ENCODE measurements around the gene KIDINS220. TPM values are rescaled to one million over a fixed set of nuclear protein-coding genes. Genes with fewer than 3 reads are reported as not detected.

KIDINS220 gene
- 21.2 and 26.8 TPM in 2 replicates for total RNA-seq (2014; rRNA removed; shearing (Covaris generic); ENCODE audit: low replicate concordance)

DNA sequence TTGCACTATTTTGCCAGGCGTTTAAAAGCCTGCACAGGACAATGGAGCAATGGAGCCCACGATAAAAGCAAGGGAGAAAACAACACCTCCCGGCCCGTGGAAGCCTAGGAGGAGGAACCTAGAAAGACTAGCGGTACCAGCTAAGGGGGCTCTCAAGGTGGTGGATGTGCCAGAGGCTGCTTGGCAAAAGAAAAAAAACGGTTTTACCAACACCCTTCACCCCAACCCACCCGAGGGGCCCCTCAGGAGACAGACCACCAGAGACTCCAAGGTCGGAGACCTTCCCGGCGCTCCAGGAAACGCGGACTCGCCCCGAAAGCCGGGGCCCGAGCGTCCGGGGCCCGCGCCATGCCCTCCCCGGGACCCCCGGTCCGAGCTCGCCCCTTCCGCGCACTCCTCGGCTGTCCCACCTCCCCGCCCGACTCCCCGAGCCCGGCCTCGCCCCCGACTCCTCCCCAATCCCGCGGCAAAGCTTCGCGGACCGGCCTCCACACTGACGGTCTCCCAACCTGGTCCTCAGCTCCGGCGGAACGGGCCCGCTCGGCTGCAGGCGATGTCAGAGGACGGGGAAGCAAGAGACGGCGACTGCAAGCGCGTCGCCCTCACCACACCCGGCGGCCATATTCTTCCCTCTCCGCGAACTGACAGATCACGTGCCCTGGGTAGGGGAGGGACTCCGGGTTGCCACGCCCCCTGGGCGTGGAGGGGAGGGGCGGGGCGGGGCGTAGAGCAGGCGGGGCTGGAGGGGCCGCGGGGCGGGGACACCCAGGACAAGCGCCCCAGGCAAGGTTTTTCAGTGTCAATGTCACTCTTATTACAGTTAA is at the start of gene KIDINS220:
Gene KIDINS220, minus strand, starts transcription at position 643 of the 824 bp plus-strand sequence. CDS start 10,520 bp downstream, outside the sequence.
- Histone ChIP-seq H3K9me2 (replicated peaks; ENCODE audit: insufficient read depth, low read length) (no peaks in the 10 kb centered on the region), H3K27ac (ENCODE audit: low read length) (no peak within 1 kb of the TSS), H3K79me2 (ENCODE audit: low read length) (peaks cover 29% of the 10 kb centered on the region), H4K20me1 (ENCODE audit: insufficient read depth, low read depth, low read length) (peaks cover 16% of the 10 kb centered on the region; the same call in 1 of the 2 replicates), H3K9me3 (ENCODE audit: low read length) (no peaks in the 10 kb centered on the region), H3K4me1 (ENCODE audit: low read length) (peaks cover 9% of the 10 kb centered on the region), H3K4me3 (ENCODE audit: low read length) (peak within 1 kb of the TSS; percentile 87), H3K27me3 (ENCODE audit: low read length) (no peaks in the 10 kb centered on the region; the same call in 1 of the 2 replicates), H3K36me3 (ENCODE audit: insufficient read depth, low read length) (no peaks in the 10 kb centered on the region), H3K4me2 (ENCODE audit: low read depth, low read length, poor library complexity, severe bottlenecking) (peak within 1 kb of the TSS; percentile 88), H2AFZ (ENCODE audit: low read length) (peak within 1 kb of the TSS; percentile 89), H3K9ac (ENCODE audit: low read length) (peak within 1 kb of the TSS; percentile 87)
- DNase-seq = peak; percentile 92

GRCh38 chr2:8886876-8887275 is 49.5 kb upstream of the KIDINS220 start:
- Histone ChIP-seq H2AFZ (ENCODE audit: low read length) (no peak overlapping the region), H3K9ac (ENCODE audit: low read length) (no peak overlapping the region), H3K4me2 (ENCODE audit: low read depth, low read length, poor library complexity, severe bottlenecking) (no peak overlapping the region), H4K20me1 (ENCODE audit: insufficient read depth, low read depth, low read length) (no peaks in the 10 kb centered on the region), H3K36me3 (ENCODE audit: insufficient read depth, low read length) (no peaks in the 10 kb centered on the region), H3K9me3 (ENCODE audit: low read length) (no peaks in the 10 kb centered on the region), H3K9me2 (replicated peaks; ENCODE audit: insufficient read depth, low read length) (no peaks in the 10 kb centered on the region), H3K4me1 (ENCODE audit: low read length) (peaks cover 7% of the 10 kb centered on the region), H3K4me3 (ENCODE audit: low read length) (no peak overlapping the region), H3K27ac (ENCODE audit: low read length) (no peak overlapping the region), H3K27me3 (ENCODE audit: low read length) (no peaks in the 10 kb centered on the region), H3K79me2 (ENCODE audit: low read length) (no peaks in the 10 kb centered on the region)
- DNase-seq = no peak

DNA sequence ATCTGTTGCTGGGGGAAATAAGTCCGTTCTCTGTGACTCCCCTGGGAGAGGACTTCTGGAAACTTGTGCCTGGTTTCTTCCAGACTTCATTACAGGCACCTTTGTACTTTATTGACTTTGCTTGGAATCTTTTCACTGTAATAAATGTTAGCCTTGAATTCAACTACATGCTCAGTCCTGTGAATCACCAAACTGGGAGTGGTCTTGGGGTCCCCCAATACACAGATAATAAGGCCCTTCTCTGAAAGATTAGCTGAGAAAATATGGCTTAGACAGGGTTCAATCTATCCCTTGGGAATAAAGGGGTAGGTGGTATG is 48.7 kb upstream of the KIDINS220 start:
- Histone ChIP-seq H3K4me3 (ENCODE audit: low read length) (no peak overlapping the region), H3K79me2 (ENCODE audit: low read length) (no peaks in the 10 kb centered on the region), H3K9ac (ENCODE audit: low read length) (no peak overlapping the region), H3K9me2 (replicated peaks; ENCODE audit: insufficient read depth, low read length) (no peaks in the 10 kb centered on the region), H4K20me1 (ENCODE audit: insufficient read depth, low read depth, low read length) (no peaks in the 10 kb centered on the region), H3K9me3 (ENCODE audit: low read length) (no peaks in the 10 kb centered on the region), H3K27me3 (ENCODE audit: low read length) (no peaks in the 10 kb centered on the region), H3K27ac (ENCODE audit: low read length) (no peak overlapping the region), H3K4me2 (ENCODE audit: low read depth, low read length, poor library complexity, severe bottlenecking) (no peak overlapping the region), H3K36me3 (ENCODE audit: insufficient read depth, low read length) (no peaks in the 10 kb centered on the region), H3K4me1 (ENCODE audit: low read length) (peaks cover 7% of the 10 kb centered on the region), H2AFZ (ENCODE audit: low read length) (no peak overlapping the region)
- no peak for DNase-seq

GRCh38 chr2:8885449-8886201 is 48.2 kb upstream of the KIDINS220 start:
- Histone ChIP-seq H3K79me2 (ENCODE audit: low read length) (no peaks in the 10 kb centered on the region), H3K36me3 (ENCODE audit: insufficient read depth, low read length) (no peaks in the 10 kb centered on the region), H3K9me2 (replicated peaks; ENCODE audit: insufficient read depth, low read length) (no peaks in the 10 kb centered on the region), H3K4me2 (ENCODE audit: low read depth, low read length, poor library complexity, severe bottlenecking) (no peak overlapping the region), H3K9ac (ENCODE audit: low read length) (no peak overlapping the region), H2AFZ (ENCODE audit: low read length) (no peak overlapping the region), H4K20me1 (ENCODE audit: insufficient read depth, low read depth, low read length) (no peaks in the 10 kb centered on the region), H3K4me1 (ENCODE audit: low read length) (peaks cover 7% of the 10 kb centered on the region), H3K9me3 (ENCODE audit: low read length) (no peaks in the 10 kb centered on the region), H3K27ac (ENCODE audit: low read length) (no peak overlapping the region), H3K4me3 (ENCODE audit: low read length) (no peak overlapping the region), H3K27me3 (ENCODE audit: low read length) (no peaks in the 10 kb centered on the region)
- no peak for DNase-seq

GRCh38 chr2:8884812-8885211 is 47.4 kb upstream of the KIDINS220 start:
- DNase-seq = no peak
- Histone ChIP-seq H3K27me3 (ENCODE audit: low read length) (no peaks in the 10 kb centered on the region), H3K4me2 (ENCODE audit: low read depth, low read length, poor library complexity, severe bottlenecking) (no peak overlapping the region), H3K9me3 (ENCODE audit: low read length) (no peaks in the 10 kb centered on the region), H3K4me3 (ENCODE audit: low read length) (no peak overlapping the region), H3K79me2 (ENCODE audit: low read length) (no peaks in the 10 kb centered on the region), H2AFZ (ENCODE audit: low read length) (no peak overlapping the region), H4K20me1 (ENCODE audit: insufficient read depth, low read depth, low read length) (no peaks in the 10 kb centered on the region), H3K9ac (ENCODE audit: low read length) (no peak overlapping the region), H3K4me1 (ENCODE audit: low read length) (peaks cover 7% of the 10 kb centered on the region), H3K9me2 (replicated peaks; ENCODE audit: insufficient read depth, low read length) (no peaks in the 10 kb centered on the region), H3K27ac (ENCODE audit: low read length) (no peak overlapping the region), H3K36me3 (ENCODE audit: insufficient read depth, low read length) (no peaks in the 10 kb centered on the region)

GRCh38 chr2:8882094-8882493 is 44.7 kb upstream of the KIDINS220 start:
- Histone ChIP-seq H3K9me3 (ENCODE audit: low read length) (no peaks in the 10 kb centered on the region), H4K20me1 (ENCODE audit: insufficient read depth, low read depth, low read length) (no peaks in the 10 kb centered on the region), H3K4me2 (ENCODE audit: low read depth, low read length, poor library complexity, severe bottlenecking) (no peak overlapping the region), H3K36me3 (ENCODE audit: insufficient read depth, low read length) (no peaks in the 10 kb centered on the region), H3K4me3 (ENCODE audit: low read length) (no peak overlapping the region), H2AFZ (ENCODE audit: low read length) (no peak overlapping the region), H3K9me2 (replicated peaks; ENCODE audit: insufficient read depth, low read length) (no peaks in the 10 kb centered on the region), H3K4me1 (ENCODE audit: low read length) (no peaks in the 10 kb centered on the region), H3K79me2 (ENCODE audit: low read length) (no peaks in the 10 kb centered on the region), H3K27ac (ENCODE audit: low read length) (no peak overlapping the region), H3K27me3 (ENCODE audit: low read length) (no peaks in the 10 kb centered on the region), H3K9ac (ENCODE audit: low read length) (no peak overlapping the region)
- peak; percentile 78 for DNase-seq

- H3K79me2 ChIP-seq (ENCODE audit: low read length) = no peaks in the 10 kb centered on the region
- no peaks in the 10 kb centered on the region for H3K9me3 ChIP-seq (ENCODE audit: low read length)
- no peak overlapping the region for H2AFZ ChIP-seq (ENCODE audit: low read length)
- no peak overlapping the region for H3K9ac ChIP-seq (ENCODE audit: low read length)
- H3K4me2 ChIP-seq (ENCODE audit: low read depth, low read length, poor library complexity, severe bottlenecking) = no peak overlapping the region
- H3K36me3 ChIP-seq (ENCODE audit: insufficient read depth, low read length) = no peaks in the 10 kb centered on the region
- no peak overlapping the region for H3K4me3 ChIP-seq (ENCODE audit: low read length)
- no peak overlapping the region for H3K27ac ChIP-seq (ENCODE audit: low read length)
- no peaks in the 10 kb centered on the region for H3K27me3 ChIP-seq (ENCODE audit: low read length)
- no peaks in the 10 kb centered on the region for H4K20me1 ChIP-seq (ENCODE audit: insufficient read depth, low read depth, low read length)
- no peak for DNase-seq
- H3K9me2 ChIP-seq (replicated peaks; ENCODE audit: insufficient read depth, low read length) = no peaks in the 10 kb centered on the region
- H3K4me1 ChIP-seq (ENCODE audit: low read length) = peaks cover 6% of the 10 kb centered on the region
Observed at GRCh38 chr2:8877894-8878293, 40.5 kb upstream of the KIDINS220 start.

GRCh38 chr2:8877332-8877731 is 39.9 kb upstream of the KIDINS220 start:
- Histone ChIP-seq H4K20me1 (ENCODE audit: insufficient read depth, low read depth, low read length) (no peaks in the 10 kb centered on the region), H3K27ac (ENCODE audit: low read length) (no peak overlapping the region), H3K4me2 (ENCODE audit: low read depth, low read length, poor library complexity, severe bottlenecking) (no peak overlapping the region), H2AFZ (ENCODE audit: low read length) (no peak overlapping the region), H3K9me3 (ENCODE audit: low read length) (no peaks in the 10 kb centered on the region), H3K36me3 (ENCODE audit: insufficient read depth, low read length) (no peaks in the 10 kb centered on the region), H3K4me3 (ENCODE audit: low read length) (no peak overlapping the region), H3K4me1 (ENCODE audit: low read length) (peaks cover 6% of the 10 kb centered on the region), H3K27me3 (ENCODE audit: low read length) (no peaks in the 10 kb centered on the region), H3K9ac (ENCODE audit: low read length) (no peak overlapping the region), H3K9me2 (replicated peaks; ENCODE audit: insufficient read depth, low read length) (no peaks in the 10 kb centered on the region), H3K79me2 (ENCODE audit: low read length) (no peaks in the 10 kb centered on the region)
- no peak for DNase-seq

Measured in Karpas-422 (cell line).